ENCODE data around the gene GABRG3. TPM values are rescaled to one million over a fixed set of nuclear protein-coding genes. Genes with fewer than 3 reads are reported as not detected.

Gene GABRG3
- total and polyA plus RNA-seq, 4 donors, result 0.02 to 0.19 TPM; not detected in 2

DNA sequence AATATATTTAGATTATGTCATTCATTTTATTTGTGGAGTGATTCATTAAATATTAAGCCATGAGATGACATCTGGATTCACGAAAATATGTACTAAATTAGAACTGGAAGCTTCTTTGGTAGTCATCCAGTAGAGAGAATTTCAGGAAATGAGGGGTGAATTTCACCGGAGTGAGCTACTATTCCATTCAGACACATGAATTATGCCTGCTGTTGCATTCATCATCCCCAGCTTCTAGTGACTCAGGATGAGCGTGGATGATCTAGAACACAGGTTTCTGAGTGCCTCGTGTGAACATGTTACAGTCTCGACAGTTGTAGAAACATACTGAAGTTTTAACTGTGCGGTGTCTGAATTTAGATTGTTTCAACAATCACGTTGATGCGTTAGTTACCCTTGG, 42.9 kb upstream of the GABRG3 start:
- no peak overlapping the region for H3K4me3 ChIP-seq (ENCODE audit: low read depth in 1 of 3, low read length in 3 of 3)
- H3K9ac ChIP-seq (ENCODE audit: low read depth in 1 of 2, low read length in 2 of 2), result no peak overlapping the region
- no peak for DNase-seq (ENCODE audit: low spot score)
- no peaks in the 10 kb centered on the region for H3K36me3 ChIP-seq (ENCODE audit: control insufficient read depth in 4 of 4, insufficient read depth in 3 of 4, low read depth in 1 of 4, low read length in 3 of 4)
- 69% methylated on average over 8 of the region's 8 CpGs for WGBS
- H3K4me1 ChIP-seq (ENCODE audit: control insufficient read depth in 4 of 4, insufficient read depth in 4 of 4, low read length in 3 of 4), result no peaks in the 10 kb centered on the region
- peaks cover 0 to 7% (median 0%) of the 10 kb centered on the region in 4 donors for H3K27me3 ChIP-seq (ENCODE audit: control insufficient read depth in 4 of 4, insufficient read depth in 4 of 4, low read length in 3 of 4)
- no peaks in the 10 kb centered on the region for H3K9me3 ChIP-seq (ENCODE audit: control insufficient read depth in 4 of 4, low read length in 3 of 4)
- no peak overlapping the region for H3K27ac ChIP-seq (ENCODE audit: low read depth in 1 of 2, low read length in 2 of 2)
- TF ChIP-seq TAF1 (conservative IDR thresholded peaks at IDR 0.05) (no peak), YY1 (IDR thresholded peaks at IDR 0.05) (no peak), SP1 (IDR thresholded peaks at IDR 0.05) (no peak), NR2F2 (IDR thresholded peaks at IDR 0.05) (no peak), JUND (IDR thresholded peaks at IDR 0.05) (no peak), HNF4A (conservative IDR thresholded peaks at IDR 0.05) (no peak), EGR1 (IDR thresholded peaks at IDR 0.05; ENCODE audit: low read depth in 2 of 2) (no peak), FOXA2 (IDR thresholded peaks at IDR 0.05) (no peak), RAD21 (IDR thresholded peaks at IDR 0.05) (no peak), HNF4G (IDR thresholded peaks at IDR 0.05) (no peak), RXRA (IDR thresholded peaks at IDR 0.05) (no peak), GABPA (IDR thresholded peaks at IDR 0.05 in 1 of 2, conservative IDR thresholded peaks at IDR 0.05 in 1 of 2) (no peak), FOXA1 (IDR thresholded peaks at IDR 0.05) (no peak)
- TF ChIP-seq, protein P1, sequence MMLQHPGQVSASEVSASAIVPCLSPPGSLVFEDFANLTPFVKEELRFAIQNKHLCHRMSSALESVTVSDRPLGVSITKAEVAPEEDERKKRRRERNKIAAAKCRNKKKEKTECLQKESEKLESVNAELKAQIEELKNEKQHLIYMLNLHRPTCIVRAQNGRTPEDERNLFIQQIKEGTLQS (IDR thresholded peaks at IDR 0.05), result no peak
- TF ChIP-seq, protein P2, sequence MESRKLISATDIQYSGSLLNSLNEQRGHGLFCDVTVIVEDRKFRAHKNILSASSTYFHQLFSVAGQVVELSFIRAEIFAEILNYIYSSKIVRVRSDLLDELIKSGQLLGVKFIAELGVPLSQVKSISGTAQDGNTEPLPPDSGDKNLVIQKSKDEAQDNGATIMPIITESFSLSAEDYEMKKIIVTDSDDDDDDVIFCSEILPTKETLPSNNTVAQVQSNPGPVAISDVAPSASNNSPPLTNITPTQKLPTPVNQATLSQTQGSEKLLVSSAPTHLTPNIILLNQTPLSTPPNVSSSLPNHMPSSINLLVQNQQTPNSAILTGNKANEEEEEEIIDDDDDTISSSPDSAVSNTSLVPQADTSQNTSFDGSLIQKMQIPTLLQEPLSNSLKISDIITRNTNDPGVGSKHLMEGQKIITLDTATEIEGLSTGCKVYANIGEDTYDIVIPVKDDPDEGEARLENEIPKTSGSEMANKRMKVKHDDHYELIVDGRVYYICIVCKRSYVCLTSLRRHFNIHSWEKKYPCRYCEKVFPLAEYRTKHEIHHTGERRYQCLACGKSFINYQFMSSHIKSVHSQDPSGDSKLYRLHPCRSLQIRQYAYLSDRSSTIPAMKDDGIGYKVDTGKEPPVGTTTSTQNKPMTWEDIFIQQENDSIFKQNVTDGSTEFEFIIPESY (IDR thresholded peaks at IDR 0.05), result no peak
- TF ChIP-seq, protein P3, sequence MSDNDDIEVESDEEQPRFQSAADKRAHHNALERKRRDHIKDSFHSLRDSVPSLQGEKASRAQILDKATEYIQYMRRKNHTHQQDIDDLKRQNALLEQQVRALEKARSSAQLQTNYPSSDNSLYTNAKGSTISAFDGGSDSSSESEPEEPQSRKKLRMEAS (IDR thresholded peaks at IDR 0.05), result no peak
- TF ChIP-seq, protein P4, sequence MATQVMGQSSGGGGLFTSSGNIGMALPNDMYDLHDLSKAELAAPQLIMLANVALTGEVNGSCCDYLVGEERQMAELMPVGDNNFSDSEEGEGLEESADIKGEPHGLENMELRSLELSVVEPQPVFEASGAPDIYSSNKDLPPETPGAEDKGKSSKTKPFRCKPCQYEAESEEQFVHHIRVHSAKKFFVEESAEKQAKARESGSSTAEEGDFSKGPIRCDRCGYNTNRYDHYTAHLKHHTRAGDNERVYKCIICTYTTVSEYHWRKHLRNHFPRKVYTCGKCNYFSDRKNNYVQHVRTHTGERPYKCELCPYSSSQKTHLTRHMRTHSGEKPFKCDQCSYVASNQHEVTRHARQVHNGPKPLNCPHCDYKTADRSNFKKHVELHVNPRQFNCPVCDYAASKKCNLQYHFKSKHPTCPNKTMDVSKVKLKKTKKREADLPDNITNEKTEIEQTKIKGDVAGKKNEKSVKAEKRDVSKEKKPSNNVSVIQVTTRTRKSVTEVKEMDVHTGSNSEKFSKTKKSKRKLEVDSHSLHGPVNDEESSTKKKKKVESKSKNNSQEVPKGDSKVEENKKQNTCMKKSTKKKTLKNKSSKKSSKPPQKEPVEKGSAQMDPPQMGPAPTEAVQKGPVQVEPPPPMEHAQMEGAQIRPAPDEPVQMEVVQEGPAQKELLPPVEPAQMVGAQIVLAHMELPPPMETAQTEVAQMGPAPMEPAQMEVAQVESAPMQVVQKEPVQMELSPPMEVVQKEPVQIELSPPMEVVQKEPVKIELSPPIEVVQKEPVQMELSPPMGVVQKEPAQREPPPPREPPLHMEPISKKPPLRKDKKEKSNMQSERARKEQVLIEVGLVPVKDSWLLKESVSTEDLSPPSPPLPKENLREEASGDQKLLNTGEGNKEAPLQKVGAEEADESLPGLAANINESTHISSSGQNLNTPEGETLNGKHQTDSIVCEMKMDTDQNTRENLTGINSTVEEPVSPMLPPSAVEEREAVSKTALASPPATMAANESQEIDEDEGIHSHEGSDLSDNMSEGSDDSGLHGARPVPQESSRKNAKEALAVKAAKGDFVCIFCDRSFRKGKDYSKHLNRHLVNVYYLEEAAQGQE (IDR thresholded peaks at IDR 0.05), result no peak
- TF ChIP-seq, protein P5, sequence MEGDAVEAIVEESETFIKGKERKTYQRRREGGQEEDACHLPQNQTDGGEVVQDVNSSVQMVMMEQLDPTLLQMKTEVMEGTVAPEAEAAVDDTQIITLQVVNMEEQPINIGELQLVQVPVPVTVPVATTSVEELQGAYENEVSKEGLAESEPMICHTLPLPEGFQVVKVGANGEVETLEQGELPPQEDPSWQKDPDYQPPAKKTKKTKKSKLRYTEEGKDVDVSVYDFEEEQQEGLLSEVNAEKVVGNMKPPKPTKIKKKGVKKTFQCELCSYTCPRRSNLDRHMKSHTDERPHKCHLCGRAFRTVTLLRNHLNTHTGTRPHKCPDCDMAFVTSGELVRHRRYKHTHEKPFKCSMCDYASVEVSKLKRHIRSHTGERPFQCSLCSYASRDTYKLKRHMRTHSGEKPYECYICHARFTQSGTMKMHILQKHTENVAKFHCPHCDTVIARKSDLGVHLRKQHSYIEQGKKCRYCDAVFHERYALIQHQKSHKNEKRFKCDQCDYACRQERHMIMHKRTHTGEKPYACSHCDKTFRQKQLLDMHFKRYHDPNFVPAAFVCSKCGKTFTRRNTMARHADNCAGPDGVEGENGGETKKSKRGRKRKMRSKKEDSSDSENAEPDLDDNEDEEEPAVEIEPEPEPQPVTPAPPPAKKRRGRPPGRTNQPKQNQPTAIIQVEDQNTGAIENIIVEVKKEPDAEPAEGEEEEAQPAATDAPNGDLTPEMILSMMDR (IDR thresholded peaks at IDR 0.05; ENCODE audit: low read depth, low read length, missing input control), result no peak

All from liver (tissue), 9 donors.